Measurements from ENCODE around the gene FERMT3.

GRCh38 chr11:64220798-64221197 lies 14.3 kb downstream of the FERMT3 start:
- TF ChIP-seq GATA3 (IDR thresholded peaks at IDR 0.05; ENCODE audit: low read depth, low read length) (no peak), GATA2 (IDR thresholded peaks at IDR 0.05; ENCODE audit: low read depth, low read length) (no peak)

All from SH-SY5Y (cell line).